GM12872 (cell line): Measurements from ENCODE around the gene ZDHHC20.

Experiments
- CTCF ChIP-seq: IDR thresholded peaks from 3 replicates; pipeline ENCODE4 v1.5.1; 2011; ENCODE audit warnings: low read depth, mild to moderate bottlenecking, low read length, moderate library complexity; ENCODE audit not compliant: insufficient read depth

The ZDHHC20 gene

GRCh38 chr13:21413013-21413412 is 46.1 kb downstream of the ZDHHC20 start:
- TF ChIP-seq CTCF, result no peak

GRCh38 chr13:21405309-21405708 is 53.8 kb downstream of the ZDHHC20 start:
- TF ChIP-seq CTCF, result no peak

GRCh38 chr13:21402586-21403307 is 56.4 kb downstream of the ZDHHC20 start:
- no peak for TF ChIP-seq CTCF

DNA sequence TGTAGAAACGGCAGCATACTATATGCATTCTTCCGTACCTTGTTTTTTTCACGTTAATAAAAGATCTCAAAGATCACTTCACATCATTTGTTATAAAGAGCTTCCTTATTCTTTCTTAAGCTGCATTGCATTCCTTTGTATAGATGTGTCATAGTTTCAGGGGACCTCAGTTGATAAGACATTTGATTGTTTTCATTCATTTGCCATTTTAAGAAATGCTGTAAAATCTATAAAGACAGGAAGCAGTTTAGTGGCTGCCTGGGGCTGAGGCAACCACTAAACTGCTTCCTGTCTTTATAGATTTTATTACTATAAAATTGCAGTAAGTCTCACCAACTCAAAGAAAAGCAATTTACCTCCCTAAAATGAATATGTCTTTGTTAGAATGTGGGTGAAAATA is 59.4 kb downstream of the ZDHHC20 start:
- no peak for TF ChIP-seq CTCF

- no peak for TF ChIP-seq CTCF
Measured at GRCh38 chr13:21395953-21396352, 63.1 kb downstream of the ZDHHC20 start.

GRCh38 chr13:21389124-21389523 is 70.0 kb downstream of the ZDHHC20 start:
- TF ChIP-seq CTCF, result no peak

- no peak for TF ChIP-seq CTCF
Measured at GRCh38 chr13:21385710-21386109, 73.4 kb downstream of the ZDHHC20 start.
